HG03175 (cell line): ENCODE data around the gene MAPK8IP1.
"Not testable (repeated sequence)": the region's sequence is repeated elsewhere in the genome, so short reads cannot be mapped to it uniquely, and the experiment has no call there.

Experiments used
- ATAC-seq: cut with Tn5 transposase; IDR thresholded peaks from one replicate; pipeline ENCODE4 v1.9.1; 2021; ENCODE audit warnings: mild to moderate bottlenecking, moderate library complexity; ENCODE audit not compliant: unreplicated experiment

MAPK8IP1 gene

DNA sequence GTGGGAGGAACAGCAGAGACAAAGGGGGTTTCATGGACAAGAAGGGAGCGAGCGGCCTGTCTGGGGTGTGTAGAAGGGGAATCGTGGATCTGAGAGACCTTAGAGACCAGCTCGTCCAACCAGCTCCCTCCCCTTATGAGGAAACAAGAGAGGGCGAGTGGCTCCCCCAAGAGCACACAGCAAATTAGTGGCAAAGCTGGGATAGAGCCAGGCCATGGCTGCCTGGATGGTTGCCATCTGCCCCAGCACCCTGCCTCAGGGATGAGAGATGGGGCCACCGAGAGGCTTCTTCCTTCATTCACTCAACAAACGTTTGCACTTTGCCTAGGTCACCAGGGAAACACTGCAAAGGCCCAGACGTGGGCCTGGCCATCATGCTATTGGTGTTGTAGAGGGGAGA lies 4.1 kb downstream of the MAPK8IP1 start:
- ATAC-seq = no peak

- no peak for ATAC-seq
Measured at GRCh38 chr11:45889966-45890365, 4.5 kb downstream of the MAPK8IP1 start.

- no peak for ATAC-seq
Measured at GRCh38 chr11:45890886-45891550, 5.6 kb downstream of the MAPK8IP1 start.

GRCh38 chr11:45892856-45893255 lies 7.4 kb downstream of the MAPK8IP1 start:
- no peak for ATAC-seq

GRCh38 chr11:45894555-45895247 lies 9.2 kb downstream of the MAPK8IP1 start:
- ATAC-seq = no peak

GRCh38 chr11:45895553-45896259 lies 10.3 kb downstream of the MAPK8IP1 start:
- no peak for ATAC-seq

- ATAC-seq = no peak
Measured at GRCh38 chr11:45896422-45896984, 11.1 kb downstream of the MAPK8IP1 start.

DNA sequence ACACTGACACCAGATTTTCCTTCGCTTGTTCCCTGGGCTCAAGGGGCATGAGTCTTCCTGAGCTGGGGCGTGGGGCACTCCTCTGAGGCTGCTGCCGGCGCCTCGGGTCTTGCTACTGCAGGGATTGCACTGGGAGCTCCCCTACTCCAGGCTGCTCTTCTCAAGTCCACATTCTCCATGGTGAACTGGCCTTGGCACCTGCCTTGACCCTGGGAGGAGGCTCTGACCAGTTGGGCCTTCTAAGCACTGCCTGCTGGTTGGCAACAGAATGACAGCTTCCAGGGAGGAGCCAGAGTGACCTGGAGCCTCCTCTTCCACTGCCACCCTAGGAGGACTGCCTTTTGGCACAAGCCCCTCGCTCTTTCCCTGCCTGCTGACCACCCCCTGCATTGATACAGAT lies 12.1 kb downstream of the MAPK8IP1 start:
- no peak for ATAC-seq

GRCh38 chr11:45899086-45899447 lies 13.6 kb downstream of the MAPK8IP1 start:
- ATAC-seq = no peak

DNA sequence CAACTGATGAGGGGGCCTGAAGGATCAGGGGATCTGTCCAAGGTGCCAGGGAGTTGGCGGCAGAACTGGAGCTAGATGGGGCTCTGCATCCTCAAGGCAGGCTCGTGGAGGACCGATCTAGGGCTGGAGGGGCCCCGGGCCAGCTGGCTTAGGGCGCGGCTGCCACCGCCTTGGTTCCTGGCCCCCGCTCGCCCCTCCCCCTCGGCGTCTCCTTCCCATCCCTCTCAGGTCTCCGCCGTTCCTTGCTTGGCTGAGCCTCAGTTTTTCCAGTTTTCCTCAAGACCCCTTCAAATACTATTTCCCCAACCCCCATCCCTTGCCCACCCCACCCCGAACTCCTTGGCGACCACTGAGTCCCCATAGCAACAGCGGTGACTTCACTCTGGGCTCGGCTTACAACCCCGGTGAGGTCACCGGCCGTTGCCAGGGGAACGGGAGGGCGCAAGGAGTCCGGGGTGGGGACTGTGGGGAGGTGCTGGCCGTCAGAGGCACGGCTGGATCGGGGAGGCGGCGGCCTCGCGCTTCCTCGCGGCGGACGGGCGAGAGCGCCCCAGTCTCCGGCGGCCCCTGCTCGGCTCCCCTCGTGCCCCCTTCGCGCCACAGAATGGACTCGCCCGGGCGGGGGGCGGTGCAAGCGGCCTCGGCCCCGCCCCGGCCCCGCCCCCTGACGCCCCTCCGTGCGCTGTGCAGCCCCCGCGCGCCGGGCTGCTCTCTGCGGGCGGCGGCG lies 14.2 kb downstream of the MAPK8IP1 start:
- peak; percentile 59 for ATAC-seq

- not testable (repeated sequence) for ATAC-seq
Measured at GRCh38 chr11:45900175-45900800, 14.8 kb downstream of the MAPK8IP1 start.

GRCh38 chr11:45900916-45901617 lies 15.6 kb downstream of the MAPK8IP1 start:
- no peak for ATAC-seq

DNA sequence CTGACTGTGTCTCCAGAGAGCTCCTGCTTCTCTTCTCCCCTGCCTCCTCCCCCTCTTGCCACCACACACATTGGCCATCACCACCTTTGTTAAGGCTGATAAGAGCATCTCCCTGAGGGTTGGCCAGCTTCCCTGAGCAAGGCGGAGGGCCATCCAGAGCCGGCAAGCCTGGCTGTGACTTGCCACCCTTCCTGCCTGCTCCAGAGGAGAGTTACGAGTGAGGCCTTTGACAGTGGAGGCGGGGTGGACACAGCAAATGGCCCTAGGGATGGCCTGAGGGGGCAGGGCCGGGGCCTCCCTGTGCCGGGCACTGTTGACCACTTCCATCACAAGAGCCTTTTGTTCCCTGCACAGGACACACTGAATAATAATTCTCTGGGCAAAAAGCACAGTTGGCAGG lies 16.2 kb downstream of the MAPK8IP1 start:
- ATAC-seq = no peak

- no peak for ATAC-seq
Measured at GRCh38 chr11:45902452-45903380, 17.3 kb downstream of the MAPK8IP1 start.

GRCh38 chr11:45904309-45904915 lies 19.0 kb downstream of the MAPK8IP1 start:
- ATAC-seq = no peak

DNA sequence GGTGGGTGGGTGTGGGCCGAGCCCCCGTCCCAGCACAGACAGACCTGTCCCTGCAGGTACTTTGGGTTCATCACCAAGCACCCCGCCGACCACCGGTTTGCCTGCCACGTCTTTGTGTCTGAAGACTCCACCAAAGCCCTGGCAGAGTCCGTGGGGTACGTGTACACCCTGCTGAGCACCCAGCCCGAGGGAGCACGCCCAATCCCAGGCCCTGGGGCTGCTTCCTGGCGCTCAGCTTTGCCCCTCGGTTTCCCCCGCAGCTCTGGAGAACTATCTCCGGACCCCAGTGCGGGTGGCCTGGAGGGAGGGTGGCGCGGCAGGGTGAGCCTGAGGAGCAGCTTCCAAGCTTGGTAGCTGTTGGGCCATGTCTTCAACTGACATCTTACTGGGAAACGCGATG lies 19.6 kb downstream of the MAPK8IP1 start:
- no peak for ATAC-seq

GRCh38 chr11:45905576-45905975 lies 20.1 kb downstream of the MAPK8IP1 start:
- not testable (repeated sequence) for ATAC-seq

GRCh38 chr11:45906096-45906682 lies 20.7 kb downstream of the MAPK8IP1 start:
- ATAC-seq = no peak
